Right lobe of liver (tissue), 4 donors: ENCODE data around the gene FNDC3A.
A peak's percentile ranks its signal among the peaks of the same experiment; 100 is the strongest.

Experiments used
- POLR2A ChIP-seq: fragments of 450-650 bp; IDR thresholded peaks from one replicate; pipeline ENCODE4 v1.6.1; 2017; ENCODE audit warnings: antibody characterized with exemption, mild to moderate bottlenecking
- TF ChIP-seq, protein P1 (sequence below), 4 donors: fragments of 200-600 bp in 3 of 4; fragments of 450-650 bp in 1 of 4; IDR thresholded peaks; one replicate each; pipeline versions ENCODE4 v1.5.1 to v1.8.0; 2016 to 2022; ENCODE audit warnings: antibody characterized with exemption in 4 of 4, mild to moderate bottlenecking in 2 of 4
- donor health status: DM: no; HTN: no; CAD: no.
- donor health status: DM: no; HTN: no; CAD: no.
- donor health status: DM: no; HTN: yes; CAD: no.

DNA sequence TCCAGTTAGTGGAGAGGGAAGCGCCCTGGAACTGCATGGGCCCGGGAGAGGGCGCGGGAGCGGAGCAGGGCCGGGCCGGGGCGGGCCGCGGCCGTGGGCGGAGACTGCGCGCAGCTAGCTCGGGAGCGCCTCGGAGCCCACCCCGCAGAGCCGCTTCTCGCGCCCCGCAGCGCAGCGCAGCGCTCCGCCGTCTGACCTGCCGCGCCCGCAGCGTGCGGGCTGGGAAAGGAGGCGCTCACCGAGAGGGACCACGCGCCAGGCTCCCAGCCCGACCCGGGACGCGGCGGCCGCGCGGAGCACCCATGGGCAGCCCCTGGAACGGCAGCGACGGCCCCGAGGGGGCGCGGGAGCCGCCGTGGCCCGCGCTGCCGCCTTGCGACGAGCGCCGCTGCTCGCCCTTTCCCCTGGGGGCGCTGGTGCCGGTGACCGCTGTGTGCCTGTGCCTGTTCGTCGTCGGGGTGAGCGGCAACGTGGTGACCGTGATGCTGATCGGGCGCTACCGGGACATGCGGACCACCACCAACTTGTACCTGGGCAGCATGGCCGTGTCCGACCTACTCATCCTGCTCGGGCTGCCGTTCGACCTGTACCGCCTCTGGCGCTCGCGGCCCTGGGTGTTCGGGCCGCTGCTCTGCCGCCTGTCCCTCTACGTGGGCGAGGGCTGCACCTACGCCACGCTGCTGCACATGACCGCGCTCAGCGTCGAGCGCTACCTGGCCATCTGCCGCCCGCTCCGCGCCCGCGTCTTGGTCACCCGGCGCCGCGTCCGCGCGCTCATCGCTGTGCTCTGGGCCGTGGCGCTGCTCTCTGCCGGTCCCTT lies 244.5 kb downstream of the FNDC3A start, which contains the start of gene MLNR:
- TF ChIP-seq, protein P1, sequence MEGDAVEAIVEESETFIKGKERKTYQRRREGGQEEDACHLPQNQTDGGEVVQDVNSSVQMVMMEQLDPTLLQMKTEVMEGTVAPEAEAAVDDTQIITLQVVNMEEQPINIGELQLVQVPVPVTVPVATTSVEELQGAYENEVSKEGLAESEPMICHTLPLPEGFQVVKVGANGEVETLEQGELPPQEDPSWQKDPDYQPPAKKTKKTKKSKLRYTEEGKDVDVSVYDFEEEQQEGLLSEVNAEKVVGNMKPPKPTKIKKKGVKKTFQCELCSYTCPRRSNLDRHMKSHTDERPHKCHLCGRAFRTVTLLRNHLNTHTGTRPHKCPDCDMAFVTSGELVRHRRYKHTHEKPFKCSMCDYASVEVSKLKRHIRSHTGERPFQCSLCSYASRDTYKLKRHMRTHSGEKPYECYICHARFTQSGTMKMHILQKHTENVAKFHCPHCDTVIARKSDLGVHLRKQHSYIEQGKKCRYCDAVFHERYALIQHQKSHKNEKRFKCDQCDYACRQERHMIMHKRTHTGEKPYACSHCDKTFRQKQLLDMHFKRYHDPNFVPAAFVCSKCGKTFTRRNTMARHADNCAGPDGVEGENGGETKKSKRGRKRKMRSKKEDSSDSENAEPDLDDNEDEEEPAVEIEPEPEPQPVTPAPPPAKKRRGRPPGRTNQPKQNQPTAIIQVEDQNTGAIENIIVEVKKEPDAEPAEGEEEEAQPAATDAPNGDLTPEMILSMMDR (IDR thresholded peaks at IDR 0.05) = peak in 1 of 4 donors; percentile 20
- no peak for TF ChIP-seq POLR2A
